OCI-LY1 (cell line): Measurements from ENCODE around the gene AURKAIP1.

Source experiments
- H2AFZ ChIP-seq: fragments of 200-600 bp; sonication (generic), shearing (Covaris generic); 2 replicates; pipeline ENCODE4 v1.6.0; 2014; ENCODE audit warnings: antibody characterized with exemption, mild to moderate bottlenecking, low read length
- H3F3A ChIP-seq: fragments of 200-600 bp; sonication (generic), shearing (Covaris generic); 2 replicates; pipeline ENCODE4 v1.6.0; 2014; ENCODE audit warnings: mild to moderate bottlenecking, antibody characterized with exemption, low read length, moderate library complexity; ENCODE audit not compliant: insufficient read depth
- H3K27ac ChIP-seq: fragments of 200-600 bp; sonication (generic); 2 replicates; pipeline ENCODE4 v1.5.1; 2014; ENCODE audit warnings: low read length, mixed run types, mild to moderate bottlenecking, low read depth; ENCODE audit not compliant: poor library complexity, severe bottlenecking
- H3K27me3 ChIP-seq: fragments of 200-600 bp; sonication (generic); 2 replicates; pipeline ENCODE4 v1.6.0; 2014; ENCODE audit warnings: antibody characterized with exemption, mild to moderate bottlenecking, low read length, moderate library complexity; ENCODE audit not compliant: insufficient read depth
- H3K36me3 ChIP-seq: fragments of 200-600 bp; sonication (generic); 2 replicates; pipeline ENCODE4 v1.6.1; 2014; ENCODE audit warnings: mild to moderate bottlenecking, antibody characterized with exemption, low read length, moderate library complexity, mixed read lengths; ENCODE audit not compliant: insufficient read depth
- H3K4me1 ChIP-seq: fragments of 200-600 bp; sonication (generic); 2 replicates; pipeline ENCODE4 v1.5.1; 2014; ENCODE audit warnings: mild to moderate bottlenecking, low read length, moderate library complexity; ENCODE audit not compliant: insufficient read depth, severe bottlenecking
- H3K4me2 ChIP-seq: fragments of 200-600 bp; sonication (generic), shearing (Covaris generic); 2 replicates; pipeline ENCODE4 v1.6.1; 2014; ENCODE audit warnings: low read length
- H3K4me3 ChIP-seq: fragments of 200-600 bp; sonication (generic); 2 replicates; pipeline ENCODE4 v1.5.1; 2014; ENCODE audit warnings: low read length, low read depth, mild to moderate bottlenecking, mixed read lengths; ENCODE audit not compliant: poor library complexity, severe bottlenecking
- H3K79me2 ChIP-seq: fragments of 200-600 bp; shearing (Covaris generic); 2 replicates; pipeline ENCODE4 v1.6.1; 2016; ENCODE audit warnings: mixed run types, low read length, mixed read lengths; ENCODE audit not compliant: insufficient read depth
- H3K9ac ChIP-seq: fragments of 200-600 bp; sonication (generic), shearing (Covaris generic); 2 replicates; pipeline ENCODE4 v1.6.1; 2014; ENCODE audit warnings: mild to moderate bottlenecking, low read length, mixed read lengths
- H3K9me2 ChIP-seq: fragments of 200-600 bp; sonication (generic), shearing (Covaris generic); 2 replicates; pipeline ENCODE4 v1.6.1; 2014; ENCODE audit warnings: low read depth, mild to moderate bottlenecking, low read length, mixed read lengths
- H3K9me3 ChIP-seq: fragments of 200-600 bp; shearing (Covaris generic); 2 replicates; pipeline ENCODE4 v1.6.1; 2014; ENCODE audit warnings: low read length, mixed read lengths
- H4K20me1 ChIP-seq: fragments of 200-600 bp; sonication (generic), shearing (Covaris generic); 2 replicates; pipeline ENCODE4 v1.6.0; 2016; ENCODE audit warnings: mild to moderate bottlenecking, low read length; ENCODE audit not compliant: insufficient read depth
- CTCF ChIP-seq: fragments of 200-600 bp; sonication (generic), shearing (Covaris generic); IDR thresholded peaks from 2 replicates; pipeline ENCODE4 v1.5.1; 2017; ENCODE audit warnings: mild to moderate bottlenecking, antibody characterized with exemption, low read length, moderate library complexity, mixed read lengths
- EZH2 ChIP-seq: fragments of 200-600 bp; sonication (generic), shearing (Covaris generic); IDR thresholded peaks from 2 replicates; pipeline ENCODE4 v1.8.0; 2017; ENCODE audit warnings: borderline replicate concordance, mixed run types, mild to moderate bottlenecking, antibody characterized with exemption, low read length, moderate library complexity, mixed read lengths

The AURKAIP1 gene

GRCh38 chr1:1399872-1400575, 25.0 kb upstream of the AURKAIP1 start:
- Histone ChIP-seq H2AFZ (no peak overlapping the region), H3K79me2 (peaks cover 24% of the 10 kb centered on the region), H3K27ac (peak overlapping the region; percentile 55), H3K4me2 (peak overlapping the region; percentile 98), H3K4me3 (peak overlapping the region; percentile 98), H3K4me1 (peaks cover 33% of the 10 kb centered on the region), H3K36me3 (peaks cover 81% of the 10 kb centered on the region), H3K9me2 (no peaks in the 10 kb centered on the region), H4K20me1 (no peaks in the 10 kb centered on the region), H3K27me3 (no peaks in the 10 kb centered on the region), H3K9ac (peak overlapping the region; percentile 98), H3F3A (no peaks in the 10 kb centered on the region), H3K9me3 (no peaks in the 10 kb centered on the region)
- no peak for TF ChIP-seq CTCF
- TF ChIP-seq EZH2 = no peak

- Histone ChIP-seq H3K27me3 (no peaks in the 10 kb centered on the region), H2AFZ (no peak within 1 kb of the TSS), H3K9me2 (no peaks in the 10 kb centered on the region), H3K79me2 (peaks cover 24% of the 10 kb centered on the region), H3K4me2 (peak within 1 kb of the TSS; percentile 98), H3K4me3 (peak within 1 kb of the TSS; percentile 98), H4K20me1 (no peaks in the 10 kb centered on the region), H3K36me3 (peaks cover 79% of the 10 kb centered on the region), H3K4me1 (peaks cover 33% of the 10 kb centered on the region), H3K27ac (peak within 1 kb of the TSS; percentile 55), H3F3A (no peaks in the 10 kb centered on the region), H3K9ac (peak within 1 kb of the TSS; percentile 98), H3K9me3 (no peaks in the 10 kb centered on the region)
- TF ChIP-seq CTCF (peak; percentile 32; the same call in 1 of the 2 replicates), EZH2 (no peak)
These were observed 24.3 kb upstream of the AURKAIP1 start, which contains the start of gene CCNL2 for GRCh38 chr1:1399187-1399871. TSS of gene CCNL2 (minus strand) at chr1:1399335. CDS start at chr1:1399306, 29 bp downstream.

- peak overlapping the region; percentile 98 for H3K4me3 ChIP-seq
- no peak for TF ChIP-seq EZH2
- TF ChIP-seq CTCF = no peak
- H3K27ac ChIP-seq = no peak overlapping the region
- H3K9me3 ChIP-seq = no peaks in the 10 kb centered on the region
- peaks cover 33% of the 10 kb centered on the region for H3K4me1 ChIP-seq
- H3F3A ChIP-seq = no peaks in the 10 kb centered on the region
- H3K9ac ChIP-seq = peak overlapping the region; percentile 93
- no peaks in the 10 kb centered on the region for H3K27me3 ChIP-seq
- no peaks in the 10 kb centered on the region for H4K20me1 ChIP-seq
- peaks cover 24% of the 10 kb centered on the region for H3K79me2 ChIP-seq
- H3K4me2 ChIP-seq = peak overlapping the region; percentile 94
- no peak overlapping the region for H2AFZ ChIP-seq
- H3K36me3 ChIP-seq = peaks cover 81% of the 10 kb centered on the region
- H3K9me2 ChIP-seq = no peaks in the 10 kb centered on the region
These were observed 23.7 kb upstream of the AURKAIP1 start for GRCh38 chr1:1398677-1399186.
